K562 (cell line): ENCODE measurements around the gene MYRIP. TPM values are rescaled to one million over a fixed set of nuclear protein-coding genes. Genes with fewer than 3 reads are reported as not detected.

ENCODE experiments used
- ATF1 ChIP-seq, 2 experiments: fragments of 450-650 bp in 1 of 2; IDR thresholded peaks; 2 replicates each; pipeline ENCODE4 v1.6.1; 2016; ENCODE audit warnings: missing compliant biosample characterization in 1 of 2, missing genetic modification characterization in 1 of 2
- BRD4 ChIP-seq: fragments of 200-600 bp; sonication (generic); IDR thresholded peaks from 2 replicates; pipeline ENCODE4 v1.6.1; 2017; ENCODE audit warnings: inconsistent platforms
- GMEB1 ChIP-seq: fragments of 250-450 bp; sonication (Bioruptor Pico); IDR thresholded peaks from 2 replicates; pipeline ENCODE4 v1.4.0; 2020; ENCODE audit warnings: mild to moderate bottlenecking
- HNRNPL ChIP-seq: fragments of 200-400 bp; formaldehyde crosslinking; IDR thresholded peaks from 2 replicates; pipeline ENCODE4 v1.6.1; 2017; ENCODE audit warnings: low read depth, mild to moderate bottlenecking, low read length
- JUNB ChIP-seq: fragments of 450-650 bp; formaldehyde crosslinking; conservative IDR thresholded peaks from 2 replicates; pipeline ENCODE4 v1.4.0; 2020; ENCODE audit warnings: mild to moderate bottlenecking
- LCOR ChIP-seq: sonication (generic); formaldehyde crosslinking; IDR thresholded peaks from 2 replicates; pipeline ENCODE4 v1.8.0; 2022; ENCODE audit warnings: mild to moderate bottlenecking, missing genetic modification reagents
- NONO ChIP-seq, 2 experiments: fragments of 200-400 bp in 1 of 2; fragments of 450-650 bp in 1 of 2; formaldehyde crosslinking in 1 of 2; IDR thresholded peaks; 2 replicates each; pipeline ENCODE4 v1.6.1; 2017; ENCODE audit warnings: low read depth in 2 of 2, mild to moderate bottlenecking in 2 of 2, moderate library complexity in 2 of 2, low read length in 1 of 2
- ZBTB5 ChIP-seq: fragments of 450-650 bp; IDR thresholded peaks from 2 replicates; pipeline ENCODE4 v1.6.1; 2017; ENCODE audit warnings: antibody characterized with exemption
- polyA plus RNA-seq, 8 experiments: library from polyadenylated mRNA; depleted of rRNA in 4 of 8; stranded (reverse) in 5 of 8; unstranded in 3 of 8; fragments of >200 nt; fragmentation: Nextera tagmentation in 2 of 8; fragmentation: Illumina TruSeq in 1 of 8; extraction: Ambion mirVana in 2 of 8; extraction: Trizol in 1 of 8; gene quantifications; 2 replicates each; pipeline versions ENCODE4 v1.2.1 to v1.2.3, GENCODE V29; 2011 to 2014; ENCODE audit warnings: inconsistent platforms in 1 of 8, missing spikeins in 1 of 8
- total RNA-seq, 7 experiments: library from RNA; depleted of rRNA in 6 of 7; stranded (reverse); fragments of >200 nt in 6 of 7; fragmentation: Illumina TruSeq in 2 of 7; extraction: Trizol in 2 of 7; gene quantifications; 2 replicates each; pipeline versions ENCODE4 v1.2.1 to v1.2.3, GENCODE V29; 2011 to 2021; ENCODE audit warnings: low replicate concordance in 1 of 7
- TF ChIP-seq, protein P1 (sequence below): fragments of 450-650 bp; formaldehyde crosslinking; IDR thresholded peaks from 2 replicates; pipeline ENCODE4 v1.4.0; 2022; ENCODE audit warnings: mild to moderate bottlenecking, moderate library complexity
- TF ChIP-seq, protein P2 (sequence below): fragments of 450-650 bp; formaldehyde crosslinking; conservative IDR thresholded peaks from 2 replicates; pipeline ENCODE4 v1.4.0; 2022; ENCODE audit warnings: mild to moderate bottlenecking, missing genetic modification characterization
- TF ChIP-seq, protein P3 (sequence below), 2 experiments: fragments of 450-650 bp in 1 of 2; sonication (generic) in 1 of 2; formaldehyde crosslinking; conservative IDR thresholded peaks; 2 replicates each; pipeline versions ENCODE4 v1.4.0 to v1.8.1; 2020 to 2022; ENCODE audit warnings: mild to moderate bottlenecking in 1 of 2, missing genetic modification reagents in 1 of 2
- TF ChIP-seq, protein P4 (sequence below): fragments of 250-450 bp; sonication (Bioruptor Pico); IDR thresholded peaks from 2 replicates; pipeline ENCODE4 v1.9.0; 2021; ENCODE audit warnings: mild to moderate bottlenecking, inconsistent platforms
- TF ChIP-seq, protein P5 (sequence below): sonication (generic); formaldehyde crosslinking; IDR thresholded peaks from 2 replicates; pipeline ENCODE4 v1.9.0; 2022; ENCODE audit warnings: mild to moderate bottlenecking, missing genetic modification reagents
- TF ChIP-seq, protein P6 (sequence below): fragments of 450-650 bp; conservative IDR thresholded peaks from 2 replicates; pipeline ENCODE4 v1.6.1; 2016; ENCODE audit warnings: missing genetic modification characterization, low read depth, mild to moderate bottlenecking, missing compliant biosample characterization, moderate library complexity

The MYRIP gene
- total and polyA plus RNA-seq, 9 of the 15 experiments (the other 6 are each of a cell fraction or from before 2014, with no cell fraction given) = 0.03 to 0.12 TPM; not detected in 7

DNA sequence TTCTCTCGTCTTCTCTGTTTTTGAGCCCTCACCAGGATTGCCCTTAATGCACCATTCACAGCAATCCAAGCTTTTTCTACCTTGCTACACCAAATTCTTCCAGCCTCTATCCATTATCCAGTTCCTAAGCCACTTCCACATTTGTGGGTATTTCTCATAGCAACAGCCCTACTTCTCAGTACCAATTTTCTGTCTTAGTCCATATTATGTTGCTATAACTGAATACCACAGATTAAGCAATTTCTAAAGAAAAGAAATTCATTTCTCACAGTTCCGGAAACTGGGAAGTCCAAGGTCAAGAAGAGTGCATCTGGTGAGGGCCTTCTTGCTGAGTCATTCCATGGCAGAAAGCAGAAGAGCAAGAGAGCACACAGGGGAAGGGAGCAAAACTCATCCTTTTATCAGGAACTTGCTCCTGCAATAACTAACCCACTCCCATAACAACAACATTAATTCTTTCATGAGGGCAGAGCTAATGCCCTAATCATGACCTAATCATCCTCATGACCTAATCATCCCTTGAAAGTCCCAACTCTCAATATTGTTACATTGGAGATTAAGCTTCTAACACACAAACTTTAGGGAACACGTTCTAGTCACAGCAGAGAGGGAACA lies 490.4 kb downstream of the MYRIP start (continued):
- TF ChIP-seq LCOR (no peak), JUNB (0 out of 2 replicates have a peak, but pooled peaks have one; percentile 39), ATF1 (CRISPR knock-in tag; IDR thresholded peaks at IDR 0.05) (no peak), ATF1 (tag; IDR thresholded peaks at IDR 0.05) (peak; percentile 42; the same call in 1 of the 2 replicates), HNRNPL (no peak), NONO (IDR thresholded peaks at IDR 0.05; ENCODE audit: low read depth in 2 of 2, low read length in 1 of 2) (no peak), ZBTB5 (no peak), GMEB1 (peak; percentile 40), BRD4 (peak; percentile 87)
- TF ChIP-seq, protein P1, sequence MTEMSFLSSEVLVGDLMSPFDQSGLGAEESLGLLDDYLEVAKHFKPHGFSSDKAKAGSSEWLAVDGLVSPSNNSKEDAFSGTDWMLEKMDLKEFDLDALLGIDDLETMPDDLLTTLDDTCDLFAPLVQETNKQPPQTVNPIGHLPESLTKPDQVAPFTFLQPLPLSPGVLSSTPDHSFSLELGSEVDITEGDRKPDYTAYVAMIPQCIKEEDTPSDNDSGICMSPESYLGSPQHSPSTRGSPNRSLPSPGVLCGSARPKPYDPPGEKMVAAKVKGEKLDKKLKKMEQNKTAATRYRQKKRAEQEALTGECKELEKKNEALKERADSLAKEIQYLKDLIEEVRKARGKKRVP = peak; percentile 55
- TF ChIP-seq, protein P2, sequence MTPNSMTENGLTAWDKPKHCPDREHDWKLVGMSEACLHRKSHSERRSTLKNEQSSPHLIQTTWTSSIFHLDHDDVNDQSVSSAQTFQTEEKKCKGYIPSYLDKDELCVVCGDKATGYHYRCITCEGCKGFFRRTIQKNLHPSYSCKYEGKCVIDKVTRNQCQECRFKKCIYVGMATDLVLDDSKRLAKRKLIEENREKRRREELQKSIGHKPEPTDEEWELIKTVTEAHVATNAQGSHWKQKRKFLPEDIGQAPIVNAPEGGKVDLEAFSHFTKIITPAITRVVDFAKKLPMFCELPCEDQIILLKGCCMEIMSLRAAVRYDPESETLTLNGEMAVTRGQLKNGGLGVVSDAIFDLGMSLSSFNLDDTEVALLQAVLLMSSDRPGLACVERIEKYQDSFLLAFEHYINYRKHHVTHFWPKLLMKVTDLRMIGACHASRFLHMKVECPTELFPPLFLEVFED (CRISPR knock-in tag) = peak; percentile 69
- TF ChIP-seq, protein P3, sequence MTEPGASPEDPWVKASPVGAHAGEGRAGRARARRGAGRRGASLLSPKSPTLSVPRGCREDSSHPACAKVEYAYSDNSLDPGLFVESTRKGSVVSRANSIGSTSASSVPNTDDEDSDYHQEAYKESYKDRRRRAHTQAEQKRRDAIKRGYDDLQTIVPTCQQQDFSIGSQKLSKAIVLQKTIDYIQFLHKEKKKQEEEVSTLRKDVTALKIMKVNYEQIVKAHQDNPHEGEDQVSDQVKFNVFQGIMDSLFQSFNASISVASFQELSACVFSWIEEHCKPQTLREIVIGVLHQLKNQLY (CRISPR knock-in tag; conservative IDR thresholded peaks at IDR 0.05) = no peak
- TF ChIP-seq, protein P4, sequence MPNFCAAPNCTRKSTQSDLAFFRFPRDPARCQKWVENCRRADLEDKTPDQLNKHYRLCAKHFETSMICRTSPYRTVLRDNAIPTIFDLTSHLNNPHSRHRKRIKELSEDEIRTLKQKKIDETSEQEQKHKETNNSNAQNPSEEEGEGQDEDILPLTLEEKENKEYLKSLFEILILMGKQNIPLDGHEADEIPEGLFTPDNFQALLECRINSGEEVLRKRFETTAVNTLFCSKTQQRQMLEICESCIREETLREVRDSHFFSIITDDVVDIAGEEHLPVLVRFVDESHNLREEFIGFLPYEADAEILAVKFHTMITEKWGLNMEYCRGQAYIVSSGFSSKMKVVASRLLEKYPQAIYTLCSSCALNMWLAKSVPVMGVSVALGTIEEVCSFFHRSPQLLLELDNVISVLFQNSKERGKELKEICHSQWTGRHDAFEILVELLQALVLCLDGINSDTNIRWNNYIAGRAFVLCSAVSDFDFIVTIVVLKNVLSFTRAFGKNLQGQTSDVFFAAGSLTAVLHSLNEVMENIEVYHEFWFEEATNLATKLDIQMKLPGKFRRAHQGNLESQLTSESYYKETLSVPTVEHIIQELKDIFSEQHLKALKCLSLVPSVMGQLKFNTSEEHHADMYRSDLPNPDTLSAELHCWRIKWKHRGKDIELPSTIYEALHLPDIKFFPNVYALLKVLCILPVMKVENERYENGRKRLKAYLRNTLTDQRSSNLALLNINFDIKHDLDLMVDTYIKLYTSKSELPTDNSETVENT = 0 out of 2 replicates have a peak, but pooled peaks have one; percentile 30
- TF ChIP-seq, protein P5, sequence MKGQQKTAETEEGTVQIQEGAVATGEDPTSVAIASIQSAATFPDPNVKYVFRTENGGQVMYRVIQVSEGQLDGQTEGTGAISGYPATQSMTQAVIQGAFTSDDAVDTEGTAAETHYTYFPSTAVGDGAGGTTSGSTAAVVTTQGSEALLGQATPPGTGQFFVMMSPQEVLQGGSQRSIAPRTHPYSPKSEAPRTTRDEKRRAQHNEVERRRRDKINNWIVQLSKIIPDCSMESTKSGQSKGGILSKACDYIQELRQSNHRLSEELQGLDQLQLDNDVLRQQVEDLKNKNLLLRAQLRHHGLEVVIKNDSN (CRISPR knock-in tag) = no peak
- TF ChIP-seq, protein P6, sequence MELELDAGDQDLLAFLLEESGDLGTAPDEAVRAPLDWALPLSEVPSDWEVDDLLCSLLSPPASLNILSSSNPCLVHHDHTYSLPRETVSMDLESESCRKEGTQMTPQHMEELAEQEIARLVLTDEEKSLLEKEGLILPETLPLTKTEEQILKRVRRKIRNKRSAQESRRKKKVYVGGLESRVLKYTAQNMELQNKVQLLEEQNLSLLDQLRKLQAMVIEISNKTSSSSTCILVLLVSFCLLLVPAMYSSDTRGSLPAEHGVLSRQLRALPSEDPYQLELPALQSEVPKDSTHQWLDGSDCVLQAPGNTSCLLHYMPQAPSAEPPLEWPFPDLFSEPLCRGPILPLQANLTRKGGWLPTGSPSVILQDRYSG (tag) = 0 out of 2 replicates have a peak, but pooled peaks have one; percentile 26
